ENCODE results near the gene SAMD13.

SAMD13 gene

GRCh38 chr1:84307398-84307797, 5.9 kb downstream of the SAMD13 start:
- ChIA-PET CTCF (no interaction called here), POLR2A (no interaction called here)
- no peak for TF ChIP-seq LEF1 (IDR thresholded peaks at IDR 0.05; ENCODE audit: borderline replicate concordance)
- TF ChIP-seq FOXA1 (IDR thresholded peaks at IDR 0.05), result no peak
- no peak for DNase-seq (ENCODE audit: extremely low spot score)

- no peak for DNase-seq (ENCODE audit: extremely low spot score)
- TF ChIP-seq L3MBTL2 (conservative IDR thresholded peaks at IDR 0.05) (no peak), SUZ12 (IDR thresholded peaks at IDR 0.05) (no peak), ARNT (IDR thresholded peaks at IDR 0.05) (no peak), ZNF384 (IDR thresholded peaks at IDR 0.05) (no peak), TARDBP (IDR thresholded peaks at IDR 0.05) (no peak), FOXA1 (IDR thresholded peaks at IDR 0.05) (no peak), LEF1 (IDR thresholded peaks at IDR 0.05; ENCODE audit: borderline replicate concordance) (no peak), PKNOX1 (IDR thresholded peaks at IDR 0.05) (no peak), FOXK2 (IDR thresholded peaks at IDR 0.05) (no peak), ELF4 (IDR thresholded peaks at IDR 0.05) (no peak), BHLHE40 (IDR thresholded peaks at IDR 0.05; ENCODE audit: borderline replicate concordance) (no peak), NFRKB (IDR thresholded peaks at IDR 0.05) (no peak), CTBP1 (IDR thresholded peaks at IDR 0.05; ENCODE audit: borderline replicate concordance) (no peak), FOXM1 (IDR thresholded peaks at IDR 0.05; ENCODE audit: borderline replicate concordance) (no peak), HDGF (IDR thresholded peaks at IDR 0.05; ENCODE audit: borderline replicate concordance) (no peak), SP1 (IDR thresholded peaks at IDR 0.05) (no peak)
- ChIA-PET POLR2A (no interaction called here), CTCF (no interaction called here)
Observed at GRCh38 chr1:84311296-84311695, 9.8 kb downstream of the SAMD13 start.

- POLR2A ChIA-PET, result no interaction called here
- DNase-seq (ENCODE audit: extremely low spot score), result no peak
- TF ChIP-seq TARDBP (IDR thresholded peaks at IDR 0.05) (no peak), SP1 (IDR thresholded peaks at IDR 0.05) (no peak), FOXM1 (IDR thresholded peaks at IDR 0.05; ENCODE audit: borderline replicate concordance) (no peak), NFRKB (IDR thresholded peaks at IDR 0.05) (no peak), PKNOX1 (IDR thresholded peaks at IDR 0.05) (no peak), ZNF384 (IDR thresholded peaks at IDR 0.05) (no peak), SUZ12 (IDR thresholded peaks at IDR 0.05) (no peak), FOXK2 (IDR thresholded peaks at IDR 0.05) (no peak), BHLHE40 (IDR thresholded peaks at IDR 0.05; ENCODE audit: borderline replicate concordance) (no peak), HDGF (IDR thresholded peaks at IDR 0.05; ENCODE audit: borderline replicate concordance) (no peak), ELF4 (IDR thresholded peaks at IDR 0.05) (no peak), ARNT (IDR thresholded peaks at IDR 0.05) (no peak), L3MBTL2 (conservative IDR thresholded peaks at IDR 0.05) (no peak), LEF1 (IDR thresholded peaks at IDR 0.05; ENCODE audit: borderline replicate concordance) (no peak), FOXA1 (IDR thresholded peaks at IDR 0.05) (no peak), CTBP1 (IDR thresholded peaks at IDR 0.05; ENCODE audit: borderline replicate concordance) (no peak)
- CTCF ChIA-PET, result no interaction called here
Observed at GRCh38 chr1:84319662-84320061, 18.2 kb downstream of the SAMD13 start.

- POLR2A ChIA-PET, result no interaction called here
- CTCF ChIA-PET, result interaction anchor here (1.1 kb wide), 1 partner anchor 454 kb away, joined by 3 read pairs; no protein-coding TSS in a partner anchor
Observed at GRCh38 chr1:84327830-84328229, 26.3 kb downstream of the SAMD13 start.

GRCh38 chr1:84330125-84330984, 28.8 kb downstream of the SAMD13 start:
- ChIA-PET CTCF (no interaction called here), POLR2A (no interaction called here)
- DNase-seq (ENCODE audit: extremely low spot score), result no peak
- no peak for TF ChIP-seq HDGF (IDR thresholded peaks at IDR 0.05; ENCODE audit: borderline replicate concordance)
- TF ChIP-seq NFRKB (IDR thresholded peaks at IDR 0.05), result no peak
- TF ChIP-seq ARNT (IDR thresholded peaks at IDR 0.05), result no peak
- TF ChIP-seq TARDBP (IDR thresholded peaks at IDR 0.05), result no peak
- no peak for TF ChIP-seq PKNOX1 (IDR thresholded peaks at IDR 0.05)
- no peak for TF ChIP-seq SP1 (IDR thresholded peaks at IDR 0.05)
- no peak for TF ChIP-seq FOXK2 (IDR thresholded peaks at IDR 0.05)
- no peak for TF ChIP-seq ZNF384 (IDR thresholded peaks at IDR 0.05)
- TF ChIP-seq FOXM1 (IDR thresholded peaks at IDR 0.05; ENCODE audit: borderline replicate concordance), result no peak
- TF ChIP-seq L3MBTL2 (conservative IDR thresholded peaks at IDR 0.05), result no peak
- TF ChIP-seq FOXA1 (IDR thresholded peaks at IDR 0.05), result no peak
- TF ChIP-seq CTBP1 (IDR thresholded peaks at IDR 0.05; ENCODE audit: borderline replicate concordance), result no peak
- no peak for TF ChIP-seq ELF4 (IDR thresholded peaks at IDR 0.05)
- no peak for TF ChIP-seq BHLHE40 (IDR thresholded peaks at IDR 0.05; ENCODE audit: borderline replicate concordance)
- no peak for TF ChIP-seq SUZ12 (IDR thresholded peaks at IDR 0.05)
- no peak for TF ChIP-seq LEF1 (IDR thresholded peaks at IDR 0.05; ENCODE audit: borderline replicate concordance)

More at GRCh38 chr1:84327830-84328229, 26.3 kb downstream of the SAMD13 start:
- TF ChIP-seq CTBP1 (IDR thresholded peaks at IDR 0.05; ENCODE audit: borderline replicate concordance) (no peak), L3MBTL2 (conservative IDR thresholded peaks at IDR 0.05) (no peak), TARDBP (IDR thresholded peaks at IDR 0.05) (no peak)
- DNase-seq (ENCODE audit: extremely low spot score), result no peak

- no peak for DNase-seq (ENCODE audit: extremely low spot score)
- TF ChIP-seq SUZ12 (IDR thresholded peaks at IDR 0.05), result no peak
- TF ChIP-seq CTBP1 (IDR thresholded peaks at IDR 0.05; ENCODE audit: borderline replicate concordance), result no peak
- TF ChIP-seq LEF1 (IDR thresholded peaks at IDR 0.05; ENCODE audit: borderline replicate concordance), result no peak
- TF ChIP-seq TARDBP (IDR thresholded peaks at IDR 0.05), result no peak
- TF ChIP-seq FOXM1 (IDR thresholded peaks at IDR 0.05; ENCODE audit: borderline replicate concordance), result no peak
- no peak for TF ChIP-seq FOXA1 (IDR thresholded peaks at IDR 0.05)
- no peak for TF ChIP-seq ZNF384 (IDR thresholded peaks at IDR 0.05)
- TF ChIP-seq ARNT (IDR thresholded peaks at IDR 0.05), result no peak
- TF ChIP-seq BHLHE40 (IDR thresholded peaks at IDR 0.05; ENCODE audit: borderline replicate concordance), result no peak
- TF ChIP-seq ELF4 (IDR thresholded peaks at IDR 0.05), result no peak
- TF ChIP-seq L3MBTL2 (conservative IDR thresholded peaks at IDR 0.05), result no peak
- no peak for TF ChIP-seq PKNOX1 (IDR thresholded peaks at IDR 0.05)
- TF ChIP-seq NFRKB (IDR thresholded peaks at IDR 0.05), result no peak
- ChIA-PET POLR2A (no interaction called here), CTCF (no interaction called here)
Observed at GRCh38 chr1:84339503-84339902, 38.0 kb downstream of the SAMD13 start.
